Limb (tissue), 2 donors: ENCODE data around the gene FARP1.

Experiments
- DNase-seq, 2 donors: peaks; one replicate each; pipeline ENCODE4 v3.0.0-alpha.2; 2016; ENCODE audit errors: extremely low spot score in 2 of 2

Gene FARP1

GRCh38 chr13:98439896-98440295 lies 297.0 kb downstream of the FARP1 start:
- DNase-seq: no peak

- DNase-seq: no peak
These were observed 297.6 kb downstream of the FARP1 start for GRCh38 chr13:98440390-98441055.

GRCh38 chr13:98441056-98441676 lies 298.3 kb downstream of the FARP1 start:
- no peak for DNase-seq

GRCh38 chr13:98442391-98443230 lies 299.7 kb downstream of the FARP1 start:
- no peak for DNase-seq

- no peak for DNase-seq
These were observed 300.4 kb downstream of the FARP1 start for GRCh38 chr13:98443329-98443728.

- DNase-seq: no peak
These were observed 301.0 kb downstream of the FARP1 start for GRCh38 chr13:98443800-98444325.

- DNase-seq: no peak
These were observed 301.5 kb downstream of the FARP1 start for GRCh38 chr13:98444381-98444780.

GRCh38 chr13:98445340-98446233 lies 302.7 kb downstream of the FARP1 start:
- peak in 1 of 2 donors; percentile 82 for DNase-seq

GRCh38 chr13:98446234-98446621 lies 303.3 kb downstream of the FARP1 start:
- DNase-seq: no peak

- no peak for DNase-seq
These were observed 304.2 kb downstream of the FARP1 start for GRCh38 chr13:98447130-98447529.

- peak in 1 of 2 donors; percentile 68 for DNase-seq
These were observed 305.2 kb downstream of the FARP1 start for GRCh38 chr13:98447881-98448641.

- DNase-seq: no peak
These were observed 305.7 kb downstream of the FARP1 start for GRCh38 chr13:98448642-98448928.

- DNase-seq: no peak
These were observed 306.4 kb downstream of the FARP1 start for GRCh38 chr13:98449273-98449672.

- no peak for DNase-seq
These were observed 307.1 kb downstream of the FARP1 start for GRCh38 chr13:98450026-98450425.

GRCh38 chr13:98450539-98451111 lies 307.7 kb downstream of the FARP1 start:
- DNase-seq: no peak

GRCh38 chr13:98451676-98452470 lies 309.0 kb downstream of the FARP1 start:
- DNase-seq: peak; percentile 67 to 69

GRCh38 chr13:98452851-98453843 lies 310.3 kb downstream of the FARP1 start:
- DNase-seq: no peak

GRCh38 chr13:98454389-98454881 lies 311.5 kb downstream of the FARP1 start:
- DNase-seq: peak in 1 of 2 donors; percentile 81
